Vagina (tissue), 2 donors: ENCODE data around the gene RGS3.

ENCODE experiments used
- CTCF ChIP-seq, 3 experiments: fragments of 450-650 bp in 2 of 3; fragments of 200-600 bp in 1 of 3; sonication (generic) in 1 of 3; IDR thresholded peaks; one replicate each; pipeline ENCODE4 v1.5.1; 2017 to 2019; ENCODE audit warnings: antibody characterized with exemption in 3 of 3, mild to moderate bottlenecking in 2 of 3, moderate library complexity in 2 of 3
- POLR2A ChIP-seq, 2 donors: fragments of 450-650 bp; IDR thresholded peaks; one replicate each; pipeline ENCODE4 v1.6.1; 2017; ENCODE audit warnings: antibody characterized with exemption in 2 of 2, mild to moderate bottlenecking in 2 of 2, moderate library complexity in 2 of 2

- TF ChIP-seq CTCF (IDR thresholded peaks at IDR 0.05) (no peak), POLR2A (IDR thresholded peaks at IDR 0.05) (no peak)
Observed at GRCh38 chr9:113488071-113488470, 24.5 kb downstream of the RGS3 start.
